Mucosa of descending colon (tissue), 3 donors: Measurements from ENCODE around the gene ZBED6. TPM values are rescaled to one million over a fixed set of nuclear protein-coding genes. Genes with fewer than 3 reads are reported as not detected.

ENCODE experiments used
- ATAC-seq: fragments of 200-7000 bp; cut with Tn5 transposase; one replicate; pipeline ENCODE4 v1.9.1; 2020; ENCODE audit warnings: mild to moderate bottlenecking, moderate library complexity
- DNase-seq, 3 donors: peaks; one replicate each; pipeline ENCODE4 v3.0.0-alpha.2; 2020
- H3K36me3 ChIP-seq: fragments of 200-600 bp; one replicate; pipeline ENCODE4 v1.8.0; 2021; ENCODE audit warnings: low read depth, mild to moderate bottlenecking
- H3K4me1 ChIP-seq: fragments of 200-600 bp; one replicate; pipeline ENCODE4 v1.8.0; 2021; ENCODE audit warnings: low read depth, mild to moderate bottlenecking
- H3K4me3 ChIP-seq: fragments of 200-600 bp; one replicate; pipeline ENCODE4 v1.8.0; 2021; ENCODE audit warnings: mild to moderate bottlenecking
- H3K9me3 ChIP-seq: fragments of 200-600 bp; one replicate; pipeline ENCODE4 v1.8.0; 2021; ENCODE audit warnings: mild to moderate bottlenecking
- CTCF ChIP-seq: fragments of 200-600 bp; IDR thresholded peaks from one replicate; pipeline ENCODE4 v1.8.0; 2022; ENCODE audit warnings: antibody characterized with exemption, mild to moderate bottlenecking
- intact Hi-C, 2 donors: fragments of 100-400 bp; cut with DNase I in 1 of 2; cut with micrococcal nuclease in 1 of 2; formaldehyde crosslinking; loops; one replicate each; pipeline versions ENCODE4 v1.11.0 to v1.11.1; 2022; cut with DNase I, micrococcal nuclease
- total RNA-seq, 3 donors: library from RNA; stranded (reverse); fragmentation: NEBNext Ultra II Directional in 2 of 3; extraction: Animal tissue kit (Norgen Biotek cat#: 25700) in 2 of 3; gene quantifications; one replicate each; pipeline versions ENCODE4 v1.2.1 to v1.2.4, GENCODE V29; 2021 to 2023
- donor health status: DM: no; HTN: no; CAD: no; lungs with moderate emphysema.
- donor health status: DM: no; HTN: no; CAD: no.
- donor health status: DM: no; HTN: yes; CAD: no.

ZBED6 gene
- total RNA-seq, 3 donors from 2014 or later = 23.9 to 33.7 (median 27.2) TPM

DNA sequence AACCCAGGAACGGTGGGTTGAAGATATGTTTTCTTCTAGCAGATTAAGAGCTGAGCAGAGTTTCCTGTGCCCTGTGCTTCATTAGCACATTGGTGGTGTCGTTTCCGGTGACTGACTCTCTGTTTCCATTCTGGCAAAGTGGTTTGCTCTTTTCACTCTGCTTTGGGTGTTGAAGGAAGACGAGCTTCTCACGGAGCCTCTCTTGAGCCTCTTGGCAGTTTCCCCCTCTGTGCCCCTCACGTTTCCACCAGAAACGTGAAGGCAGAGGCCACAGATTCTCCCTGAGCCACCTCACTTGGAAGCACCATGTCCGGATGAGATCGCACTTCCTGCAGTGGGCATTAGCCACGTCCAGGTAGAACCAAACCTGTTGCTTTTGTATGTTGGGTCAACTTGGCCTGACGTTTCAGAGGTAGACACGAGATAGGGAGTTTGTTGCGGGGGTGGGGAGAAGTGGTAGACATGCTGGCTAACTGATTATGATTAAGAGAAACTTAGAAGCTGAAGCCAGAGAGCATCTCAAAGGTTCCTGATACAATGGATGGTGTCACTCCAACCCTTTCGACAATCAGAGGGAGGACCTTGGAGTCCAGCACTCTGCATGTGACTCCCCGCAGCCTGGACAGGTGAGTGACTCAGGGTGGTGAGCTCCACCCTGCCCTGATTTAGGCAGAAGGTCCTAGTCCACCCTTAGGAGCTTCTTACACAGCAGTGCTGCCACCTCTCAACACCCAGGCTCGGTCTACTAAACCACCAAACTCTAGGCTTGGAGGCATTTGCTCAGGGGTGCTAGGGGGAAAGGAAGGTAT lies 30.2 kb upstream of the ZBED6 start, which contains the start of gene LAX1:
Gene LAX1 (plus strand): TSS at position 155 of the 809 bp plus-strand sequence. CDS start 383 bp downstream, at position 538.
- H3K9me3 ChIP-seq = no peaks in the 10 kb centered on the region
- peak in 1 of 3 donors; percentile 56 for DNase-seq
- peaks cover 11% of the 10 kb centered on the region for H3K4me1 ChIP-seq
- TF ChIP-seq CTCF = no peak
- H3K4me3 ChIP-seq = no peak within 1 kb of the TSS
- ATAC-seq = peak; percentile 53
- intact Hi-C loops = no loop called here
- no peaks in the 10 kb centered on the region for H3K36me3 ChIP-seq

- Histone ChIP-seq H3K9me3 (no peaks in the 10 kb centered on the region), H3K36me3 (no peaks in the 10 kb centered on the region), H3K4me1 (peaks cover 11% of the 10 kb centered on the region), H3K4me3 (no peak overlapping the region)
- intact Hi-C loops = no loop called here
- peak; percentile 31 for ATAC-seq
- TF ChIP-seq CTCF = no peak
- peak in 2 of 3 donors; percentile 40 for DNase-seq
Observed at GRCh38 chr1:203768256-203768655, 27.2 kb upstream of the ZBED6 start.

- H3K4me3 ChIP-seq = no peak overlapping the region
- intact Hi-C loops = no loop called here
- ATAC-seq (peak; percentile 89), DNase-seq (peak; percentile 86 to 89 (median 87))
- peaks cover 11% of the 10 kb centered on the region for H3K4me1 ChIP-seq
- no peaks in the 10 kb centered on the region for H3K36me3 ChIP-seq
- H3K9me3 ChIP-seq = no peaks in the 10 kb centered on the region
- no peak for TF ChIP-seq CTCF
Observed at GRCh38 chr1:203769505-203770343, 25.7 kb upstream of the ZBED6 start.

- no peak for TF ChIP-seq CTCF
- Histone ChIP-seq H3K4me1 (peaks cover 15% of the 10 kb centered on the region), H3K4me3 (no peak overlapping the region), H3K9me3 (no peaks in the 10 kb centered on the region), H3K36me3 (no peaks in the 10 kb centered on the region)
- no peak for DNase-seq
- ATAC-seq = no peak
- intact Hi-C loops = no loop called here
Observed at GRCh38 chr1:203771901-203772301, 23.5 kb upstream of the ZBED6 start.

GRCh38 chr1:203772836-203773235 lies 22.6 kb upstream of the ZBED6 start:
- H3K9me3 ChIP-seq = no peaks in the 10 kb centered on the region
- H3K4me1 ChIP-seq = peaks cover 15% of the 10 kb centered on the region
- no peak for DNase-seq
- no peak for ATAC-seq
- no peak overlapping the region for H3K4me3 ChIP-seq
- no peaks in the 10 kb centered on the region for H3K36me3 ChIP-seq
- intact Hi-C loops = no loop called here
- TF ChIP-seq CTCF = no peak
